ENCODE measurements around the gene ACAT1. TPM values are rescaled to one million over a fixed set of nuclear protein-coding genes. Genes with fewer than 3 reads are reported as not detected.

The ACAT1 gene
- total and polyA plus RNA-seq, 2 of the 4 experiments (the other 2 are of a cell fraction): 57.7 to 59.9 TPM

DNA sequence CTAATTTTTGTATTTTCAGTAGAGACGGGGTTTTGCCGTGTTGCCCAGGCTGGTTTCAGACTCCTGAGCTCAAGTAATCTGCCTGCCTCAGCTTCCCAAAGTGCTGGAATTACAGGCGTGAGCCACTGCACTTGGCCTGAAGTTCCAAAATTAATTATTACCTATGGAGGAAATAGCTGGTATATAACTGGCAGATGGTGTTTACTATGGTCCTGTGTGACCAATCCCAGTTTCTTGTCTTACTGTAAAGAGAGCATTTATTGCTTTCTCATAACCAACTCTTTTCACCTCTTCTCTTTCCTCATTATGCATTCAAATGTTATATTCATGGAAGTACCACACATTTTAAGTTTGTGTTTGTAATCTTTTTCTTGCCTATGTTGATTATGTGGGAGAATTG, 24.2 kb upstream of the ACAT1 start:
- no peak overlapping the region for H3K14ac ChIP-seq (replicated peaks; ENCODE audit: low read depth, low read length)
- H3K27ac ChIP-seq (ENCODE audit: insufficient read depth, low read length): no peak overlapping the region
- no CpG with 5 or more reads among the region's 3 CpGs for WGBS, 2 experiments (ENCODE audit: extremely low coverage in 2 of 2, insufficient read length in 1 of 2)
- TF ChIP-seq, protein P1, sequence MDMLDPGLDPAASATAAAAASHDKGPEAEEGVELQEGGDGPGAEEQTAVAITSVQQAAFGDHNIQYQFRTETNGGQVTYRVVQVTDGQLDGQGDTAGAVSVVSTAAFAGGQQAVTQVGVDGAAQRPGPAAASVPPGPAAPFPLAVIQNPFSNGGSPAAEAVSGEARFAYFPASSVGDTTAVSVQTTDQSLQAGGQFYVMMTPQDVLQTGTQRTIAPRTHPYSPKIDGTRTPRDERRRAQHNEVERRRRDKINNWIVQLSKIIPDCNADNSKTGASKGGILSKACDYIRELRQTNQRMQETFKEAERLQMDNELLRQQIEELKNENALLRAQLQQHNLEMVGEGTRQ (IDR thresholded peaks at IDR 0.05; ENCODE audit: low read depth, low read length): no peak
- TF ChIP-seq NFE2L2 (IDR thresholded peaks at IDR 0.05; ENCODE audit: low read depth, low read length): no peak
- TF ChIP-seq POLR2A (IDR thresholded peaks at IDR 0.05; ENCODE audit: low read depth, low read length): no peak
- TF ChIP-seq FOS (IDR thresholded peaks at IDR 0.05; ENCODE audit: low read depth, low read length): no peak
- dilution Hi-C loops (cut with HindIII; ENCODE audit: low sequenced_read_pairs, unreplicated experiment): no loop called here
- H3K27me3 ChIP-seq (ENCODE audit: control insufficient read depth, insufficient read depth, low read length): no peaks in the 10 kb centered on the region
- POLR2A ChIA-PET (ENCODE audit: unreplicated experiment): no interaction called here
- no peak overlapping the region for H2AK9ac ChIP-seq (replicated peaks; ENCODE audit: low read depth, low read length, poor library complexity)
- H2AFZ ChIP-seq (replicated peaks; ENCODE audit: low read length, poor library complexity): no peak overlapping the region
- intact Hi-C loops (cut with micrococcal nuclease): no loop called here
- H2BK120ac ChIP-seq (ENCODE audit: low read depth, low read length): no peak overlapping the region
- no peak overlapping the region for H3K18ac ChIP-seq (ENCODE audit: low read depth, low read length)
- no peak overlapping the region for H4K5ac ChIP-seq (ENCODE audit: low read depth, low read length)
- no peak overlapping the region for H4K8ac ChIP-seq (ENCODE audit: low read depth in 2 of 2, low read length in 2 of 2)
- no peak overlapping the region for H2BK5ac ChIP-seq (ENCODE audit: low read depth, low read length, poor library complexity, severe bottlenecking)
- peaks cover 21% of the 10 kb centered on the region for H3K36me3 ChIP-seq (ENCODE audit: control insufficient read depth, insufficient read depth, low read length)
- no peak overlapping the region for H4K91ac ChIP-seq (ENCODE audit: insufficient read depth, low read depth, low read length)
- peaks cover 3% of the 10 kb centered on the region for H3K9me1 ChIP-seq (ENCODE audit: insufficient read depth, low read length)
- no peak overlapping the region for H3K9ac ChIP-seq (ENCODE audit: low read depth, low read length)
- H2AK5ac ChIP-seq (ENCODE audit: low read depth, low read length): no peak overlapping the region
- DNase-seq (no peak), ATAC-seq (ENCODE audit: low read depth) (no peak)
- H3K56ac ChIP-seq (ENCODE audit: extremely low read depth, insufficient read depth, low read length): no peak overlapping the region
- no peak overlapping the region for H3K4me3 ChIP-seq (ENCODE audit: insufficient read depth, low read depth, low read length)
- no peak overlapping the region for H2BK15ac ChIP-seq (ENCODE audit: low read depth, low read length)
- H3K4me2 ChIP-seq (ENCODE audit: low read depth, low read length): no peak overlapping the region
- H3K79me1 ChIP-seq (ENCODE audit: low read depth in 1 of 2, low read length in 2 of 2): peaks cover 6% of the 10 kb centered on the region in 2 experiments; a peak in 1 of 4 replicates
- H3K23ac ChIP-seq (ENCODE audit: low read depth, low read length): no peak overlapping the region
- H3K4ac ChIP-seq (ENCODE audit: low read depth, low read length): no peak overlapping the region
- no TSS peak for BruUV-seq (replicated peaks)
- in situ Hi-C loops (cut with MboI; ENCODE audit: low sequenced_read_pairs): no loop called here
- peaks cover 4% of the 10 kb centered on the region; the same call in 1 of the 2 replicates for H3K4me1 ChIP-seq (ENCODE audit: control insufficient read depth, insufficient read depth, low read length)
- H4K20me1 ChIP-seq (ENCODE audit: insufficient read depth, low read length): no peaks in the 10 kb centered on the region
- H3K9me3 ChIP-seq (ENCODE audit: control insufficient read depth, insufficient read depth, low read length): no peaks in the 10 kb centered on the region
- H2BK20ac ChIP-seq (ENCODE audit: low read depth, low read length): no peak overlapping the region
- CTCF ChIA-PET: no interaction called here

Data from IMR-90 (cell line).